GM19035 (cell line): Measurements from ENCODE around the gene MPV17L.
"Not testable (repeated sequence)": the region's sequence is repeated elsewhere in the genome, so short reads cannot be mapped to it uniquely, and the experiment has no call there.

Experiments
- ATAC-seq: cut with Tn5 transposase; IDR thresholded peaks from one replicate; pipeline ENCODE4 v1.9.1; 2021; ENCODE audit not compliant: unreplicated experiment

MPV17L gene

DNA sequence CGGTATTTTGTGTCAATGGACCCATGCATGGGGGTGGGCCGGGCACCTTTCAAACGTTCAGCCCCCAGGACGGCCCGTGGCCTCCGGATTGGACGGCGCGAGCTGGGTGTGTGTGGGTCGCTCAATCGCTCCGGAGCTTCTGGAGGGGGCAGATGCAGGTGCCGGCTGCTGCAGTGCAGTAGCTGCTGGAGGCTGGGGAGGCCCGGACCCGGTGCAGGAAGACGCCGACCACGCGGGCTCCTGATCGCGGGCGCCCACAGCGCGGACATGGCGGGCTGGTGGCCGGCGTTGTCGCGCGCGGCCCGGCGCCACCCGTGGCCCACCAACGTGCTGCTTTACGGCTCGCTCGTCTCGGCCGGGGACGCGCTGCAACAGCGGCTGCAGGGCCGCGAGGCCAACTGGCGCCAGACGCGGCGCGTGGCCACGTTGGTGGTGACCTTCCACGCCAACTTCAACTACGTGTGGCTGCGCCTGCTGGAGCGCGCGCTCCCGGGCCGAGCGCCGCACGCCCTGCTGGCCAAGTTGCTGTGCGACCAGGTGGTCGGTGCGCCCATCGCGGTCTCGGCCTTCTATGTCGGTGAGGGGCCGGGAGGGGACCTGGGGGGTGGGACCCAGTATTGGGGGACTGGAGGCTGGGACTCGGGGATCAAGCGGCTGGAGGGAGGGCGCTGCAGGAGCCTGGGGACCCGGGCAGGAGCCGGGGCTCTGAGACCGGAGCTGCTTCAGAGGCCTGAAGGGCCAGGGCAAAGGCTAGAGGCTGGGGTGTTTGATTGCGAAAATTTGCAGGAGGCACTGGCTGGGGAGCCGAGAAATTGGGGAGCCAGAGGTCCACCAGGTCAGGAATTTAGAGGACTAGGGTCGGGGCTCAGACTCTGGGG, at the start of gene MPV17L:
MPV17L (plus strand) TSS at position 124 of the 878 bp plus-strand sequence; CDS start at position 268, 144 bp downstream.
- ATAC-seq: not testable (repeated sequence)

DNA sequence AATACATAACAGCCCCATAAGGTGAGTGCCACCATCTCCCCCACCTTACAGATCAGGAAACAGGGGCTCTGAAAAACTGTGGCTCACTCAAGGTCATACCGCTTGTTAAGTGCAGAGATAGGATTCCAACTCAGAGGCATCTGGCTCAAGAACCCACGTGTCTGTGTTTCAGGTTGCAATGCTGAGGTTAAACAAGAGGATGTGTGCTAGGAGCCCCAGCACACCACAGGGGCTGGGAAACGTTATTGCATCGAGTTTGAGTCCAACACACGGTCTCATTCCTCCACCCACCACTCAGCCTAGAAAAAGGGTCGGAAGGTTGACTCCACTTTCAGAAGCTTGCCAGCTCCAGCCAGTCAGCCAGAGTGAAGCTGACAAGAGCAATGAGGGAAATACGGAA, 46.8 kb upstream of the MPV17L start:
- not testable (repeated sequence) for ATAC-seq

DNA sequence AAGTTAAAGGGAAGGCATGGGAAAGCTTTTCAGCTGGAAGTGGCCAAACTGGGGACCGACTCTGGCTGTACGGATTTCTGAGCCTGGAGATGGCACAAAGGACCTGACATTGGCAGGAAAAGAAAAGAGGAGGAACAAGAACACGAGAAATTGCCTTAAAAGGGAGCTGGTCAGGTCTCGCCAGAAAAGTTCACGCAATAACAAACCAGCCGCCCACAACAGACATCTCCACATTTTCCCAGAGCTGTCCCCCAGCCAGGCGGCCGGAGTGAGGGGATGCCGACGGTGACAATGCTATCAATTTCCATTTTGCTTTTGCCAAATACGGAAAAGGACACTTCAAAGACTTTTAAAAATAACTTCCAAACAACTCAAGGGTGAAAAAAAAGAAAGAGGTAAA, 44.3 kb upstream of the MPV17L start:
- ATAC-seq: not testable (repeated sequence)

DNA sequence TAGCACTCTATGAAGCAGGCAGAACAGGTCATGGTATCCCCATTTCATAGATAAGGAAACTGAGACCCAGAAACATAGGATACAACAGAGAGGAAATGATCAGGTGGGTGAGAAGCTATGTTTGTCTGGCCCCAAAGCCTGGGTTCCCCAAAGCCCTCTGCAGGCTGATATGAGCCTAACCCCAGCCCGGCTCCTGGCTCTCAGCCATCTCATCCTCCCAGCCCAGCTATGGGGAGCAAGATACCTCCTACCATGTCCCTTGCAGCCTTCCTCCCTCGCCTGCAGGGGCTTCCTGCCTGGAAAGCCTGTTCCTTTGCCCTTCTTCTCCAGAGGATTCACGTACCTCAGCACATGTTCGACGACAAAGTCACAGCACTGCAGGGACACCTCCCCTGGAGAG, 43.8 kb upstream of the MPV17L start:
- not testable (repeated sequence) for ATAC-seq

DNA sequence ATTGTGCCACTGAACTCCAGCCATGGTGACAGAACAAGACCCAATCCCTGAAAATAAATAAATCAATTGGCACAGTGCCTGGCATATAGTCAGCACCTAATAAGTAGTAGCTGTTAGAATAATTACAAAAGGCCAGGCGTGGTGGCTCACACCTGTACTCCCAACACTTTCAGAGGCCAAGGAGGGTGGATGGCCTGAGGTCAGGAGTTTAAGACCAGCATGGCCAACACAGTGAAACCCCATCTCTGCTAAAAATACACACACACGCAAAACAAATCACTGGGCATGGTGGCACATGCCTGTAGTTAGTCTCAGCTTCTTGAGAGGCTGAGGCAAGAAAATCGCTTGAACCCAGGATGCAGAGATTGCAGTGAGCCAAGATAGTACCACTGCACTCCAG, 42.7 kb upstream of the MPV17L start:
- not testable (repeated sequence) for ATAC-seq

DNA sequence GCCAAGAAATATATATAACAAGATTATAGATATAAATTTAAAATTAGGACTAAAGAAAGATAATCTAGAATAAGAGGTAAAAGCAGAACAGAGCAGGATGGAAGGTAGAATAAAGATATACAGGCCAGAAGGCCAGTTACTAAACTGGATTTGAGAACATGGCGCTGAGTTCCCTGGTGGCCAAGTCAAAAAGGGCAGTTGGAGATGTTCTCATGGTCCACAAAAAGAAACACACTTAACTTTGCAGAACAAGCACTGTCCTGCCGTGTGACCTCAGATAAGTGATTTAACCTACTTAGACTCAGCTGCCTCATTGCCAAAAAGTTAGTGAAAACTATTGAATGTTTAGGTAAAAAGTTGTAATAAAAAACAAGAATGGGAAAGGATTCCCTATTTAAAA, 40.7 kb upstream of the MPV17L start:
- not testable (repeated sequence) for ATAC-seq

DNA sequence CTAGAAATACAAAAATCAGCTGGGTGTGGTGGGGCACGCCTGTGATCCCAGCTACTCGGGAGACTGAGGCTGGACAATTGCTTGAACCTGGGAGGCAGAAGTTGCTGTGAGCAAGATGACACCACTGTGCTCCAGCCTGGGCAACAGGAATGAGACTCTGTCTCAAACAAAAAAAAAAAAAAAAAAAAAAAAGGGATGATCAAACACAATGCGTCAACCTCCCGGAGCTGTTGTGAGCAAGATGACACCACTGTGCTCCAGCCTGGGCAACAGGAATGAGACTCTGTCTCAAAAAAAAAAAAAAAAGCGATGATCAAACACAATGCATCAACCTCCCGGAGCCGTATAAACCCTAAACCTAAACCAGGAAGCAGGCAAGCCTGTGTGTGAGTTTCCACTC, 38.1 kb upstream of the MPV17L start:
- not testable (repeated sequence) for ATAC-seq

DNA sequence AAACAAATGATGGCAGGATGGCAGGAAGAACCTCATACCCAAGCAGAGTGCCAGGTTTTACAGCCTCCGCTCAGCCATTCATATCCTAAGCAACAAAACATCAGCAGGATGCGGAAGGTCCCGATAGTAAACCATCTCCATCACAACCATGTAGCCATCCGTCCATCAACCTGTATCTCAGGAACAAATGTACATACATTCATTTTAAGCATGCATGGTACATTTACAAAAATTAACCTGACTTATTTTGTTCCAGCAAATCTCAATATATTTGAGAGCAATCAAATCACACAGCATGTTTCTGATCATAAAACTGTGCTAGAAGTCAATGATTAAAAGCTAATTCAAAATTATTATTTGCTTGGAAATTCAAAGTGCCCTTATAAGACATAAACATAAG, 17.4 kb upstream of the MPV17L start, which contains the start of gene NPIPA5:
NPIPA5 (minus strand) TSS at position 101 of the 400 bp plus-strand sequence; CDS start at position 101, 0 bp downstream.
- ATAC-seq: not testable (repeated sequence)

DNA sequence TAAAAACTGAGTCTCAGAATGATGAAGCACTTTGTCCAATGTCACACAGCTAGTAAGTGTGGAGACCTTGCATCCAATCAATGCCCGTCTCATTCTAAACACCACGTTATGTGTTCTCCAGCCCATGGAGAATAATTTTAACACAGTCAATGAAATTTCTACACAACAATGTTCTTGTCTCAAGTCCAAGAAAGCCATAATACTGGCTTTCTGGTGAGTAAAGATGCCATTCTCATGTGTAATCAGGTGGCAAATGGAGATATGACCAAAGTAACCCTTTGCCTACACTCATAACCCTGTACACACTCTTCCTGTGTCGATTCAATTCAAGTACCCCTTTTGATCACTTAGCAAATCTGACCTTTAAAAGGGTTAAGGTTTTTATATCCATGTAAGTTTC, 12.7 kb upstream of the MPV17L start:
- ATAC-seq: not testable (repeated sequence)

DNA sequence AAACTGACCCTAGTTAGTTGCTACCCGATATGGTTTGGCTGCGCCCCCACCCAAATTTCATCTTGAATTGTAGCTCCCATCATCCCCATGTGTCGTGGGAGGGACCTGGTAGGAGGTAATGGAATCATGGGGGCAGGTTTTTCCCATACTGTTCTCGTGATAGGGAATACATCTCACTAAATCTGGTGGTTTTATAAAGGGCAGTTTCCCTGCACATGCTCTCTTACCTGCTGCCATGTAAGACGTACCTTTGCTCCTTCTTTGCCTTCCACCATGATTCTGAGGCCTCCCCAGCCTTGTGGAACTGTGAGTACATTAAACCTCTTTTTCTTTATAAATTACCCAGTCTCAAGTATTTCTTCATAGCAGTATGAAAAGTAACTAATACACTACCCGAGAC, 7.5 kb upstream of the MPV17L start:
- ATAC-seq: not testable (repeated sequence)

DNA sequence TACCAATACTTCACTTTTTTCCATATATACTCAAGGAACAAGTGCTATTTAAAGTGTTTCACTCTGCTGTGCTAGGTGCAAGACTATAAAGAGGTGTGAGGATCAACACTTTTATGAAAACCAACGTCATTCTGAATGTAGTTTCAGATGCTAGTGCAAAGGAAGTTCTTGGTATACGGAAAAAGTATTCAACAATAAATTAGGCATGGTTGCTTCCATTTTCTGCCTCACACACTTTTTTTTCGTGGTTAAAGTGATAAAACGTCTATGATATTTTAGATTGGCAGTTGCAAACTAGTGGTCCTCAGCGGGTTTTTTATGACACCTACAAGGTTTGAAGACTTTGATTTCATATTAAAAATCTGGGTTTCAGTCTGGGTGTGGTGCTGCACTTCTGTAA, 5.6 kb upstream of the MPV17L start:
- ATAC-seq: not testable (repeated sequence)

DNA sequence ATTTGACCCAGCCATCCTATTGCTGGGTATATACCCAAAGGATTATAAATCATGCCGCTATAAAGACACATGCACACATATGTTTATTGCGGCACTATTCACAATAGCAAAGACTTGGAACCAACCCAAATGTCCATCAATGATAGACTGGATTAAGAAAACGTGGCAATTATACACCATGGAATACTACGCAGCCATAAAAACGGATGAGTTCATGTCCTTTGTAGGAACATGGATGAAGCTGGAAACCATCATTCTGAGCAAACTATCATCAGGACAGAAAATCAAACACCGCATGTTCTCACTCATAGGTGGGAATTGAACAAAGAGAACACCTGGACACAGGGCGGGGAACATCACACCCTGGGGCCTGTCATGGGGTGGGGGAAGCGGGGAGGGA, 2.5 kb upstream of the MPV17L start:
- ATAC-seq: not testable (repeated sequence)

DNA sequence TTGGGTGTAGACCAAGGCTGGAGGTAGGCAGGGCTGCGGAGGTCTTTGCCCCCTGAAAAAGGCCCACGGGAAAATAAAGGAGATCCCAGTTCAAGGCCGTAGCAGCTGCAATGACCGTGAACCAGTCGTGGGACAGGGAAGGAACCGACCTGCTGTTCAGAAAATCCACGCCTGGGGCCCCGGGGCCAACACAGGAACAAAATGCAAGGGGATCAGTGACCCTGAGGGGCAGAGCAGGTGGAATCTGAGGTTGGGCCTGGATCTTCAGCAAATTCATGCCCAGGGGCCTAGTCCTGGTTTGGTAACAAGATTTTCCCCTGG, 915 bp downstream of the MPV17L start:
- ATAC-seq: not testable (repeated sequence)

DNA sequence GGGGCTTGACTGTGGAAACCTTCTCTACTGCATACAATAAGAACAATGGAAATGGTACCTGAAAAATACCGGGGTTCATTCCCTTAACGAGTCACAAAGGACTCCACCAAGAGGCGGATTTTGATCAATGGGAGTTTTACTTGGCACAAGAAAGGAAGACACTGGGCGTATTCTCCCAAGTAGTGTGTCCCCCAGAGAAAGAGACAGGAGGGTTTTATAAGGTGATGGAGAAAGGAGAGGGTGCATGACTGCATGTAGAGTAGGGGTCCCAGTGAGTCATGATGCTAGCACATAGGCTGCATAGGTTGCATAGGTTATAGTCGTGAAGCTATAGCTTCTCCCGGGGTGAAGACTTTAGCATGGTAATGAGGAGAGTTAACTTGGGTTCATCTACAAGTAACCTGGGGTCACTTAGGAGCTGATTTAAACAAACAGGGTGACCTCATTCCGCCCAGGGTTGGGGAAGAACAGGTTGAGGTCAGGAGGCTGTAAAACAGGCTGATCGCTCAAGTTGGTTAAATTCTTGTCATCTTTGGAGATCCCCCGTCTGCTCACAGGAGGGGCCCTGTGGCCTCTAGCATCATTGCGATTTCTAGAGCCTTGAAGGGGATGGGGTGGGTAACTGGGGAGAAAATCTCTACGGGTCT, 1.5 kb downstream of the MPV17L start:
- ATAC-seq: no peak

DNA sequence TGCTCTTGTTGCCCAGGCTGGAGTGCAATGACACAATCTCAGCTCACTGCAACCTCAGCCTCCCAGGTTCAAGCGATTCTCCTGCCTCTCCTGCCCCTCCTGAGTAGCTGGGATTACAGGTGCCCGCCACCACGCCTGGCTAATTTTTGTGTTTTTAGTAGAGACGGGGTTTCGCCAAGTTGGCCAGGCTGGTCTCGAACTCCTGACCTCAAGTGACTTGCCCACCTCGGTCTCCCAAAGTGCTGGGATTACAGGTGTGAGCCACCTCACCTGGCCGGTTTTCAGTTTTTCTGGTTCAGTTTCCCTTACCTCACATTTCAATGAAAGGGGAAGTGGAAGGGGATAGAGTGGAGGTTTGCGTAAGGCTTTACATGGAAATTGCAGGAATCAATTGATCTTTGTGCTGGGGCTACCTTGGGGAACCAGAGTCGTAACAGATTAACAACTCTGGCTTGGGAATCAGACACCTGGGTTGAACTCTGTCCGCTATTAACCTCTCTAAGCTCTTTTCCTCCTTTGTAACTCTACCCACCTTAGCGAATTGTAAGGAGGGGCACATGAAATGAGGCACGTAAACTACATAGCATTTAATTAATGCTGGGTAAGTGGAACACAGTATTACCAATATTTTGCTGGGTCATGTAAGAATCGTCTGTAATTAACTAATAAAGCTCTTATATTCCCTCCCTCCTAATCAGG, 3.2 kb downstream of the MPV17L start:
- ATAC-seq: no peak

DNA sequence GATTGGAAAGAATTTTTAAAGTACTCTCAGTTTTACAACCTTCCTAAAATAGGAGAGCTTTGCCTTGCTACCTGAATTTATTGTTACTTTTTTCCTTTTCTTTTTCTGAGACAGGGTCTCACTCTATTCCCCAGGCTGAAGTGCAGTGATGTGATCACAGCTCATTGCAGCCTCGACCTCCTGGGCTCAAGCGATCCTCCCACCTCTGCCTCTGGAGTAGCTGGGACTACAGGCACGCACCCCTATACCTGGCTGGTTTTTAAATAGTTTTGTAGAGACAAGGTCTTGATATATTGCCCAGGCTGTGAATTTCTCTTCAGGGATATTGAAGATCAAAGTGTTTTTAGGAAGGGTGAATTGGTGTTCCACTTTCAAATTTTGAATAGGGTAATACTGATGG, 3.8 kb downstream of the MPV17L start:
- ATAC-seq: no peak

DNA sequence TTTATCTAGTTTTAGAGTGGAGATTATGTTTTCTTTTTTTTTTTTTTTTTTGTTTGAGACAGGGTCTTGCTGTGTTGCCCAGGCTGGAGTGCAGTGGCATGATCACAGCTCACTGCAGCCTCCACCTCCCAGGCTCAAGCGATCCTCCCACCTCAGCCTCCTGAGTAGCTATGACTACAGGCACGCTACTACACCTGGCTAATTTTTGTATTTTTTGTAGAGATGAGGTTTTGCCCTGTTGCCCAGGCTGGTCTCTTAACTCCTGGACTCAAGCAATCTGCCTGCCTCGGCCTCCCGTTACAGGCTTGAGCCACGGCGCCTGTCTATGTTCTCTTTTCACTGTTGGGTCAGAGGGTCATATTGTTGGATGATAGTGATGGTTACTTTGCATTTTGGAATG, 4.8 kb downstream of the MPV17L start:
- not testable (repeated sequence) for ATAC-seq

DNA sequence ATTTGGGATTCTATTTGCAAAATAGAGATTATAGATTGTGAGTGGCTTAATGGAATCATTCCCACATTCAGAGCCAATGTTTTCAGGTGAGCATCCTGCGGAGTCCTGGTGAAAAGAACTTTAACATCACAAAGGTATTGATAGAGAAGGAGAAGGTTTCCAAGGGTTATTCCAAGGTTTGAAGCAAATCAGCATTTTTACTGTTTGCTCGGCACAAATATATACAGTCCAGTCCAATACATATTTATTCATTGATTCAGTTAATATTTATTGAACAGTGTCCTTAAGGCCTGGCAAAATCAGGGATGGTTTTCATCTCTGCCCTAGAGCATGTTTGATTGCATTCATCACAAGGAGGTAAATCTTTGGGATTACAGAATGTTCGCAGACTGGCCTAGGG, 6.4 kb downstream of the MPV17L start:
- ATAC-seq: no peak

DNA sequence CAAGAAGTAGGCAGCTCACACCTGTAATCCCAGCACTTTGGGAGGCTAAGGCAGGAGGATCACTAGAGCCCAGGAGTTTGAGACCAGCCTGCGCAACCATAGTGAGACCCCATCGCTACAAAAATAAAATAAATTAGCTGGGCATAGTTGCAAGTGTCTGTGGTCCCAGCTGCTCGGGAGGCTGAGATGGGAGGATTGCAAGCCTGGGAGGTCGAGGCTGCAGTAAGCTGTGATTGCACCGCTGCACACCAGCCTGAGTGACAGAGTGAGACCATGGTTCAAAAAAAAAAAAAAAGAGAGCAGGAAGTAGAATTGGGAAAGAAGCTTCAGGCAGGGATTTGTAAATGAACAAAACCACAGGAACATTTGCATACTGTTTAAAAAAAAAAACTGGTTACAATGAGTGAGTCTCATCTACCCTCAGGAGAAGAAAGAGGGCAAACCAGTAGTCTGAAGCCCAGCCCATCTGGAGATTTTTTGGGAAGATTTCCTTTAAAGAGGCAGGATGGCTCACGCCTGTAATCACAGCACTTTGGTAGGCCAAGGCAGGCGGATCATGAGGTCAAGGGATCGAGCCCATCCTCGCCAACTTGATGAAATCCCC, 7.9 kb downstream of the MPV17L start:
- ATAC-seq: no peak

DNA sequence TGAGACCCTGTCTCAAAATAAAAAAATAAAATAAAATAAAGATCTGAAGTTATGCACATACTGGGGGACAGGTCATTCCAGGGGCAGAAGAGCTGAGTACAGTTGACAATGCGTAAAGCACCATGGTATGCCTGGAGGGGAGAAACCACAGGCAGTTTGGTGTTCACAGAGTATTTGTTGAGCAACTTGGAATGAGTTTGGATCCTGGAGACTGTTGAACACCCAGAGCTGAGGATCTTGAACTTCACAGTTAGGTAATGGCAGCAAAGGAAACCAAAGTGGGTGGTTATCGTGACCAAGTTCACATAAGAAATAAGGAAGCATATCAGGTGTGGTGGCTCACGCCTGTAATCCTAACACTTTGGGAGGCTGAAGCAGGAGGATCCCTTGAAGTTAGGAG, 8.5 kb downstream of the MPV17L start:
- not testable (repeated sequence) for ATAC-seq

DNA sequence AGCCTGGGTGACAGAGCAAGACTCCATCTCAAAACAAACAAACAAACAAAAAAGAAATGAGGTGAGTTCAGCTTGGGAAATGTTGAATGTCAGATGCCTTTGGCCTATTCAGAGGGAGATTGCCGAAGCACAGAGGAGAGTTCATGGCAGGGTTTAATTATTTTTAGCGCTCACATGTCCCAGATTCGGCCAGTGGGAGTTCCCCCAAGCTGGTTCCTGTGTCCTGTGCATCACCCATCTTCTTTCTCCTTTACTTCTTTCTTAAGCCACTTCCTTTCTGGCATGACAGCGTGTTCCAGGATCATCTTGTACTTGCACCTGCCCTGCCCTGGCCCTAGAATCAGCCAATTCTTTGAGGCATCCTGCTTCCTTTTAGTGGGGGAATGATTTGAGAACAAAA, 9.2 kb downstream of the MPV17L start:
- ATAC-seq: no peak
